ENCODE data around the gene CCL7.

CCL7 gene

GRCh38 chr17:34291721-34292348 lies 21.8 kb downstream of the CCL7 start:
- no peak for DNase-seq

GRCh38 chr17:34299027-34299426 lies 29.0 kb downstream of the CCL7 start:
- DNase-seq: no peak

- no peak for DNase-seq
Measured at GRCh38 chr17:34299956-34300577, 30.0 kb downstream of the CCL7 start.

GRCh38 chr17:34300652-34301370 lies 30.8 kb downstream of the CCL7 start:
- no peak for DNase-seq

- no peak for DNase-seq
Measured at GRCh38 chr17:34301986-34302385, 32.0 kb downstream of the CCL7 start.

- DNase-seq: no peak
Measured at GRCh38 chr17:34302636-34303035, 32.6 kb downstream of the CCL7 start.

- no peak for DNase-seq
Measured at GRCh38 chr17:34303606-34304005, 33.6 kb downstream of the CCL7 start.

- no peak for DNase-seq
Measured at GRCh38 chr17:34305061-34305460, 35.0 kb downstream of the CCL7 start.

- DNase-seq: no peak
Measured at GRCh38 chr17:34305606-34306005, 35.6 kb downstream of the CCL7 start.

- DNase-seq: no peak
Measured at GRCh38 chr17:34306466-34306865, 36.4 kb downstream of the CCL7 start.

- DNase-seq: no peak
Measured at GRCh38 chr17:34307110-34307509, 37.1 kb downstream of the CCL7 start.

GRCh38 chr17:34308371-34308770 lies 38.4 kb downstream of the CCL7 start:
- no peak for DNase-seq

- DNase-seq: no peak
Measured at GRCh38 chr17:34311291-34311690, 41.3 kb downstream of the CCL7 start.

GRCh38 chr17:34312080-34312479 lies 42.1 kb downstream of the CCL7 start:
- no peak for DNase-seq

- DNase-seq: no peak
Measured at GRCh38 chr17:34313164-34313563, 43.1 kb downstream of the CCL7 start.

GRCh38 chr17:34314279-34314678 lies 44.3 kb downstream of the CCL7 start:
- no peak for DNase-seq

- DNase-seq: peak; percentile 3
Measured at GRCh38 chr17:34318474-34318873, 48.5 kb downstream of the CCL7 start.

GRCh38 chr17:34319039-34319483 lies 49.0 kb downstream of the CCL7 start, which contains the start of gene CCL8:
Gene CCL8 (plus strand): TSS chr17:34319435. CDS start chr17:34319502, 67 bp downstream.
- DNase-seq: no peak
